Spleen (tissue), 11 donors: ENCODE results near the gene ZNF784. TPM values are rescaled to one million over a fixed set of nuclear protein-coding genes. Genes with fewer than 3 reads are reported as not detected.

ENCODE experiments used
- DNase-seq: peaks from one replicate; pipeline ENCODE4 v3.0.0-alpha.2; 2020
- H3K27ac ChIP-seq, 8 donors: fragments of 200-600 bp; sonication (generic) in 7 of 8; 1 replicate in 4 of 8; 2 replicates in 4 of 8; pipeline versions ENCODE4 v1.5.0 to v1.8.0; 2016 to 2021; ENCODE audit warnings: inconsistent platforms in 4 of 8, mild to moderate bottlenecking in 4 of 8, moderate library complexity in 1 of 8
- H3K27me3 ChIP-seq, 7 donors: fragments of 200-600 bp; sonication (generic) in 6 of 7; replicated peaks in 1 of 7; 1 replicate in 4 of 7; 2 replicates in 3 of 7; pipeline versions ENCODE4 v1.5.0 to v1.8.0; 2016 to 2021; ENCODE audit warnings: inconsistent platforms in 3 of 7, mild to moderate bottlenecking in 1 of 7
- H3K36me3 ChIP-seq, 6 donors: fragments of 200-600 bp; sonication (generic) in 5 of 6; 1 replicate in 4 of 6; 2 replicates in 2 of 6; pipeline versions ENCODE4 v1.5.0 to v1.8.0; 2016 to 2021; ENCODE audit warnings: inconsistent platforms in 2 of 6
- H3K4me1 ChIP-seq, 6 donors: fragments of 200-600 bp; sonication (generic) in 5 of 6; 1 replicate in 3 of 6; 2 replicates in 3 of 6; pipeline versions ENCODE4 v1.5.0 to v1.8.0; 2016 to 2021; ENCODE audit warnings: inconsistent platforms in 3 of 6
- H3K4me3 ChIP-seq, 8 donors: fragments of 200-600 bp; sonication (generic) in 7 of 8; 1 replicate in 4 of 8; 2 replicates in 4 of 8; pipeline versions ENCODE4 v1.5.0 to v1.8.0; 2016 to 2021; ENCODE audit warnings: inconsistent platforms in 4 of 8, mild to moderate bottlenecking in 4 of 8, moderate library complexity in 2 of 8
- H3K9me3 ChIP-seq, 8 donors: fragments of 200-600 bp; sonication (generic) in 7 of 8; 1 replicate in 4 of 8; 2 replicates in 4 of 8; pipeline versions ENCODE4 v1.5.0 to v1.8.0; 2016 to 2021; ENCODE audit warnings: inconsistent platforms in 4 of 8
- CTCF ChIP-seq, 11 experiments: fragments of 200-600 bp in 7 of 11; fragments of 450-650 bp in 4 of 11; sonication (generic) in 4 of 11; IDR thresholded peaks in 8 of 11; conservative IDR thresholded peaks in 3 of 11; 1 replicate in 7 of 11; 2 replicates in 4 of 11; pipeline versions ENCODE4 v1.4.0 to v1.8.0; 2016 to 2021; ENCODE audit warnings: antibody characterized with exemption in 11 of 11, inconsistent platforms in 4 of 11, mild to moderate bottlenecking in 1 of 11
- POLR2A ChIP-seq, 3 donors: fragments of 450-650 bp; IDR thresholded peaks; one replicate each; pipeline ENCODE4 v1.5.1; 2017; ENCODE audit warnings: antibody characterized with exemption in 3 of 3, mild to moderate bottlenecking in 1 of 3
- POLR2AphosphoS5 ChIP-seq, 3 donors: sonication (generic); formaldehyde crosslinking; IDR thresholded peaks; one replicate each; pipeline ENCODE4 v1.5.1; 2017; ENCODE audit warnings: antibody characterized with exemption in 3 of 3
- WGBS, 5 donors: extraction: QIAGEN DNeasy Blood & Tissue Kit in 3 of 5; methylation state at CpG; one replicate each; pipeline versions ENCODE4 v1.1.5 to v1.1.7; 2013 to 2018; 5-methylcytosine and 5-hydroxymethylcytosine counted together
- intact Hi-C: fragments of 100-400 bp; cut with DNase I; formaldehyde crosslinking; loops from one replicate; pipeline ENCODE4 v1.15.0; 2023; ENCODE audit warnings: low total_unique reads
- polyA plus RNA-seq, 3 donors: library from polyadenylated mRNA; stranded (reverse); fragments of 200-250 nt; gene quantifications; one replicate each; pipeline ENCODE4 v1.2.1, GENCODE V29; 2013
- total RNA-seq, 7 donors: library from RNA; depleted of rRNA in 3 of 7; stranded (reverse); fragments of >200 nt in 3 of 7; fragmentation: NEBNext Ultra II Directional in 4 of 7; extraction: Animal tissue kit (Norgen Biotek cat#: 25700) in 4 of 7; gene quantifications; one replicate each; pipeline versions ENCODE4 v1.1.0 to v1.2.1, GENCODE V29; 2016 to 2021
- donor health status: healthy with polysubstance abuse.
- donor health status: DM: no; HTN: no; CAD: no; lungs with moderate emphysema.
- donor health status: DM: no; HTN: no; CAD: no.
- donor health status: Bipolar disorder and iron deficiency.
- donor health status: healthy.
- donor health status: DM: no; HTN: no; CAD: no.
- donor health status: DM: yes; HTN: yes; CAD: no.

The ZNF784 gene
- total and polyA plus RNA-seq, 10 donors, result 3.3 to 10.0 (median 6.7) TPM

- DNase-seq, result no peak
- Histone ChIP-seq H3K4me1 (peaks cover 0 to 68% (median 36%) of the 10 kb centered on the region in 6 donors), H3K4me3 (peak overlapping the region; percentile 25 to 77 (median 44)), H3K36me3 (peaks cover 0 to 25% (median 8%) of the 10 kb centered on the region in 6 donors), H3K27ac (peak overlapping the region; percentile 92 to 98 (median 94)), H3K27me3 (no peaks in the 10 kb centered on the region), H3K9me3 (no peaks in the 10 kb centered on the region)
- intact Hi-C loops, result no loop called here
- 42 to 52% (median 45%) methylated on average over 11 of the region's 11 CpGs for WGBS, 5 donors
- TF ChIP-seq POLR2A (IDR thresholded peaks at IDR 0.05) (no peak), POLR2AphosphoS5 (IDR thresholded peaks at IDR 0.05) (no peak), CTCF (IDR thresholded peaks at IDR 0.05 in 8 of 11, conservative IDR thresholded peaks at IDR 0.05 in 3 of 11) (no peak)
These were observed 599 bp upstream of the ZNF784 start for GRCh38 chr19:55625004-55625326.

- H3K36me3 ChIP-seq, result peaks cover 0 to 25% (median 8%) of the 10 kb centered on the region in 6 donors
- no peak for TF ChIP-seq POLR2AphosphoS5 (IDR thresholded peaks at IDR 0.05)
- TF ChIP-seq CTCF (IDR thresholded peaks at IDR 0.05 in 8 of 11, conservative IDR thresholded peaks at IDR 0.05 in 3 of 11), result no peak
- TF ChIP-seq POLR2A (IDR thresholded peaks at IDR 0.05), result no peak
- WGBS, 5 donors, result 65 to 78% (median 72%) methylated on average over 7 of the region's 7 CpGs
- no peak for DNase-seq
- peak overlapping the region in 7 of 8 donors; percentile 92 to 98 (median 95) for H3K27ac ChIP-seq
- H3K4me3 ChIP-seq, result peak overlapping the region in 4 of 8 donors; percentile 44 to 77 (median 47)
- peaks cover 0 to 82% (median 37%) of the 10 kb centered on the region in 6 donors for H3K4me1 ChIP-seq
- H3K27me3 ChIP-seq, result no peaks in the 10 kb centered on the region
- no peaks in the 10 kb centered on the region for H3K9me3 ChIP-seq
- intact Hi-C loops, result no loop called here
These were observed 805 bp downstream of the ZNF784 start for GRCh38 chr19:55623561-55623960.

GRCh38 chr19:55623130-55623529 lies 1.2 kb downstream of the ZNF784 start:
- WGBS, 5 donors, result 93 to 97% (median 94%) methylated on average over 7 of the region's 7 CpGs
- peak overlapping the region in 6 of 8 donors; percentile 92 to 98 (median 96) for H3K27ac ChIP-seq
- peaks cover 0 to 26% (median 8%) of the 10 kb centered on the region in 6 donors for H3K36me3 ChIP-seq
- DNase-seq, result no peak
- TF ChIP-seq POLR2A (IDR thresholded peaks at IDR 0.05), result no peak
- no peak for TF ChIP-seq CTCF (IDR thresholded peaks at IDR 0.05 in 8 of 11, conservative IDR thresholded peaks at IDR 0.05 in 3 of 11)
- no peak for TF ChIP-seq POLR2AphosphoS5 (IDR thresholded peaks at IDR 0.05)
- intact Hi-C loops, result no loop called here
- no peak overlapping the region for H3K4me3 ChIP-seq
- H3K4me1 ChIP-seq, result peaks cover 0 to 86% (median 37%) of the 10 kb centered on the region in 6 donors
- H3K9me3 ChIP-seq, result no peaks in the 10 kb centered on the region
- H3K27me3 ChIP-seq, result no peaks in the 10 kb centered on the region

- 91 to 94% (median 92%) methylated on average over 15 to 40 of the region's 40 CpGs for WGBS, 5 donors
- Histone ChIP-seq H3K4me3 (no peak overlapping the region), H3K4me1 (peaks cover 0 to 94% (median 37%) of the 10 kb centered on the region in 6 donors), H3K9me3 (no peaks in the 10 kb centered on the region), H3K27ac (peak overlapping the region in 3 of 8 donors; percentile 82 to 97 (median 95)), H3K27me3 (no peaks in the 10 kb centered on the region), H3K36me3 (peaks cover 0 to 33% (median 10%) of the 10 kb centered on the region in 6 donors)
- intact Hi-C loops, result no loop called here
- peak; percentile 78 for DNase-seq
- no peak for TF ChIP-seq CTCF (IDR thresholded peaks at IDR 0.05 in 8 of 11, conservative IDR thresholded peaks at IDR 0.05 in 3 of 11)
- TF ChIP-seq POLR2A (IDR thresholded peaks at IDR 0.05), result no peak
- TF ChIP-seq POLR2AphosphoS5 (IDR thresholded peaks at IDR 0.05), result peak in 1 of 3 donors; percentile 6
These were observed 2.0 kb downstream of the ZNF784 start for GRCh38 chr19:55622242-55622969.
